ENCODE measurements around the gene LDLR. TPM values are rescaled to one million over a fixed set of nuclear protein-coding genes. Genes with fewer than 3 reads are reported as not detected.
"Not testable (repeated sequence)": the region's sequence is repeated elsewhere in the genome, so short reads cannot be mapped to it uniquely, and the experiment has no call there.

Gene LDLR
- polyA plus RNA-seq, 3 donors = 23.1 to 37.2 (median 31.6) TPM

- DNase-seq = no peak
Observed at GRCh38 chr19:11168568-11168967, 79.3 kb downstream of the LDLR start.

DNA sequence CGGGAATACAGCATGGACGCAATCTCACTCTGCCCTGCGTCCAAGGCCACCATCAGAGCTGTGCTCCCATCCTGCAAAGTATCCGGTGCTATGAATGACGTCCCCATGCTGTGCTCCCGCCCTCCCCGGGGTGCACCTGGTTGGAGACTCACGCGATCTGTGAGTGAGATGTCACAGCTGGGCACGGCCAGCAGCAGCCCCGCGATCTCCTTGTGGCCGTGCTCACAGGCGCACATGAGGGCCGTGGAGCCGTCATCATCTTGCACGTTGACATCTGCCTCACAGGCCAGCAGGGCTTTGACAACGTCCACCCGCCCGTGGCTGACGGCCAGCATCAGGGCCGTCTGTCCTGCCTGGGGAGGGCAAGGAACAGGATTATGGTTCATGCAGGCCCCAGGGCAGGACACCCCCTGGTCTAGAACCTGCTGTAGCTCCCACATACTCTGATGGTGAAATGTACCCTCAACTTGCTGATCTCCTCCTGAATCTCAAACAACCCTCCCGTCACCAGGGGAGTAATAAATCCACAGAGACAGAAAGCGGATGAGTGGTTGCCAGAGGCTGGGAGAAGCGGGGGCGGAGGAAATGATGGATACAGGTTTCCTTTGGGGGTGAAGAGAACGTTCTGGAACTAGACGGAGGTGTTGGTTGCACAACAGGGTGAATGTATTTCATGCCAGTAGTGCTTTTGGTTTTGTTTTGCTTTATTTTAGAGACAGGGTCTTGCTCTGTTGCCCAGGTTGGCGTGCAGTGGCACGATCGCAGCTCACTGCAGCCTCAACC is 80.8 kb downstream of the LDLR start:
- no peak for DNase-seq

DNA sequence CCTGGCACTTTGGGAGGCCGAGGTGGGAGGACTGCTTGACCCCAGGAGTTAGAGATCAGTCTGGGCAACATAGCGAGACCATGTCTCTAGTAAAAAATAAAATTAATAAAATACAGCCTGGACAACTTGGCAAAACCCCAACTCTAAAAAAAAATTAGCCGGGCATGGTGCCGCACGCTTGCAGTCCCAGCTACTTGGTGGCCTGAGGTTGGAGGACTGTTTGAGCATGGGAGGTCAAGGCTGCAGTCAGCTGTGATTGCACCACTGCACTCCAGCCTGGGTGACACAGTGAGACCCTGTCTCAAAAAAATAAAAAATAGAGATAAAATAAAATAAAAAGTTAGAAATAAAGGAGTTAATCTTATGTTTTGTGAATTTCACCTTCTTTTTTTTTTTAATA is 81.9 kb downstream of the LDLR start:
- DNase-seq = no peak

DNA sequence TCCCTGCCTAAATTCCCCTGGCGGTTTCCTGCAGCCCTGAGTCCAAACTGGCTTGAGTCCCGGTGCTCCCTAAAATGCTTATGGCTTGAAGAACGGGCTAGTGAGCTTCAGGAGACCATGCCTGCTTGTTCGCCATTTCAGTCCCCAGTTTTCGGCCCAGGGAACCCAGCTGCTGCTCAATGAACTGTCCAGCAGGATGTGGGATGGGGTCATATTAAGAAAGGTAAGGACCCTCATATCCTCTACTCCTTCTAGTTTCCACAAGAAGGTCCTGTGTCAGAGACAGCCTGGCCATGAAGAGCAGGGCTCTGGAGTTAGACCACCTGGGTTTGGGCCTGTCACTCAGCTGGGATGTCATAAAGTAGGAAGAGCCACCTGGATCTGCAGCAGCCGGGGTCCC is 83.3 kb downstream of the LDLR start:
- no peak for DNase-seq

GRCh38 chr19:11173516-11174155 is 84.4 kb downstream of the LDLR start:
- no peak for DNase-seq

DNA sequence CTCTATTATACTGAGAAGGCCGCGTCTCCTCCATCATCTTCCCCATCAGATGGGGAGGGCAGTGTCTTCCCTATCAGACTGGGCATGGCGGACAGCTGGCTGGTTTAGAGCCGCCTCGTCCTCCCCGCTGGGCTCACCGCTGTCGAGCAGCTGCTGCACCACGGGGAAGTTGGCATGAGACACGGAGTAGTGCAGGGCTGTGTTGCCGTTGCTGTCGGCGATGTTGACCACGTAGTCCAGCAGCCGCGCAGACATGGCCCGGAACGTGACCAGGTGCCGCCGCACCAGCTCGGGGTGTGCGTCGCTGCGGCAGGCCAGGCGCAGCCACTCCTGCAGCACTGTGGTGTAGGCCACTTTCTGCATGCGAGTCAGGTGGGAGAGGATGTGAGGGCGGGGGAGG is 85.1 kb downstream of the LDLR start:
- DNase-seq = no peak

DNA sequence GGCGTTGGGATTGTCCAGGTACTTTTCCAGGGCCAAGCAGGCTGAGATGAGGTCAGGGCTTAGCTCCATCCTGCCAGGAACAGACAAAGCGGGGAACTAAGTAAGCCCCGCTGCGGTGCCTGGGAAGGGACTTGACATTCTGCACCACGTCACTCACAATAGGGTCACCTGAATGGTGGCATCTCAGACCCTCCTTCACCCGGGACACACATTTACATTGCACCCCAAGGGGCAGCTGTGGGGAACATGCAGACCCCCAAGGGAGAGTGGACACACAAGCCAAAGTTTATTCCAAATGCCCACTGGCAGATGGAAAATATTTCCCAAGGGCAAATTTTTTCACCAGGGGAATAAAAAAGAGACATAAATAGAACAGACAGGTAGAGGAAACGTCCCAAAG is 86.7 kb downstream of the LDLR start:
- no peak for DNase-seq

DNA sequence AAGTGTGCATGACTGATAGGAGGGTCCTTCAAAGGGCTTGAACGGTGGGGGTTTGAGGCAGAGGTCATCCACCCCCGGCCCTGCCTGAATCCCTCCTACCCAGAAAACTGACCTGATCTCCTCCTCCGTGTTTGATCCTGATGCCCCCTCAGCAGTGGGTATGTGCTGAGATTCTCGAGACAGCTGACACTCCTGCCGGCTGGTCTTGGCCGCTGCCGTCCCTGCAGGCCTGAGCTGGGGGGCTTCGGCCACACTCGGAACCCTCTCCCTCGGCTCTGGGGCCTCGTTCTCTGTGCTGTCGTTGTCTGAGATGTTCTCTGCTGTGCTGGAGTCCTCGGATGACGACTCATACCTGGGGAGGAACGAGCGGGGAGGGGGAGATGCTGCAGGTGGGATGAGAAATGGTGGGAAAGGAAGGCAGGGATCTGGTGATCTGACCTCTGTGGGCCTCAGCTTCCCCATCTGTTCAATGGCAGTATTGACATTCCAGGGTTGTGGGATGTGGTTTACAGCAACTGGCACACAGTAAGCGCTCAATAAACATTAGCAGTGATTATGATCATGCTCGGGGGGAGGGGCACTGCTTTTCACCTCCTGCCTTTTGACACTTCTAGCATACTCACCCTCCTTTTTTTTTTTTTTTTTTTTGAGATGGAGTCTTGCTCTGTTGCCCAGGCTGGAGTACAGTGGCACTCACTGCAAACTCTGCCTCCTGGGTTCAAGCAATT is 87.4 kb downstream of the LDLR start:
- no peak for DNase-seq

- DNase-seq = no peak
Observed at GRCh38 chr19:11177592-11177991, 88.3 kb downstream of the LDLR start.

- not testable (repeated sequence) for DNase-seq
Observed at GRCh38 chr19:11179145-11179465, 89.8 kb downstream of the LDLR start.

DNA sequence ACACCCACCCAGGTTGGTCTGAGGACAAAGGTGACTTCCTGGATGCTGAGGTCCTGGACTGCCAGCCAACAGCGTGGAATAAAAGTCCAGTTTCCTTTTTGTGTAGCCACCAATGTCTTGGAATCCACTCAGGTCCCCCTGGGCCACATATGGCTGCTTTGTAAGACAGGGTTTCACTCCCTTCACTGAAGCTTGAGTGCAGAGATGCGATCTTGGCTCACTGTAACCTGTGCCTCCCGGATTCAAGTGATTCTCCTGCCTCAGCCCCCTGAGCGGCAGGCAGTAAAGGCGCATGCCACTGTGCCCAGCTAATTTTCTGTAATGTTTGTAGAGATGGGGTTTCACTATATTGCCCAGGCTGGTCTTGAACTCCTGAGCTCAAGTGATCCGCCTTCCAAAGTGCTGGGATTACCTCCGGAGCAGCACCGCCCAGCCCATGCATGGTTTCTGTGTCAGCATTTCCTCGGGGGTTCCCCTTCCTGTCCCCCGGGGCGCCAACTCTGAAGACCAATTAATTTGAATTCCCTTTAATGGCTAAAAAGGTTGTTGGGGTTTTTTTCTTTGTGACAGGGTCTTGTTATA is 90.5 kb downstream of the LDLR start:
- no peak for DNase-seq

DNA sequence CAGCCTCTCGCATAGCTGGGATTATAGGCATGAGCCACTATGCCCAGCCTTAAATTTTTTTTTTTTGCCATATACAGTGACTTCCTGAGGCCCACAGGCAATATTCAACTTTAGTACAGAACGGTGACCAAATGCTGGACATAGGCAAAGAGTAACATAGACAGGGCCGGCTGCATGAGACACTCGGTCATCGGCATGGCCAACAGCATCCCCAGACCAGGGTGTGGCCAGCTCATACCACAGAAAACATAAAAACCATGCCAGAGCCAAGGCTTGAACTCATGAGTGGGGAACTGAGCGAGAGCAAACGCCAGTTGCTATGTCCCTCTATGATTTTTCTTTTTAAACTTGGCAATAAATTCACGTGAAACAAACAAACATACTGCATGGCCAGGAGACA is 91.1 kb downstream of the LDLR start:
- no peak for DNase-seq

DNA sequence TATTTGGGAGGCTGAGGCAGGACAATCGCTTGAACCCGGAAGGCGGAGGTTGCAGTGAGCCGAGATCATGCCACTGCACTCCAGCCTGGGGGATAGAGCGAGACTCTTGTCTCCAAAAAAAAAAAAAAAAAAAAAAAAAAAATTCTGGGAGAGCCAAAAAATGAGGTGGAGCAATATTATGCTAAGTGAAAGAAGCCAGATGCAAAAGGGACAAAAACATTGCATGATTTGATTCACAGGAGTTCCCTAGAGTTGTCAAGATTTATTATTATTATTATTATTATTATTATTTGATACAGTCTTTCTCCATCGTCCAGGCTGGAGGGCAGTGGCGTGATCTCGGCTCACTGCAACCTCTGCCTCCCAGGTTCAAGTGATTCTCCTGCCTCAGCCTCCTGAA is 91.7 kb downstream of the LDLR start:
- DNase-seq = not testable (repeated sequence)

- no peak for DNase-seq
Observed at GRCh38 chr19:11181488-11181887, 92.2 kb downstream of the LDLR start.

Other genes starting within 250 kb of the LDLR start
- 1 to 10 TPM; 1.7 to 2.1 (median 1.8) TPM for gene C19orf38, start 241.0 kb upstream of the LDLR start, polyA plus RNA-seq (ENCODE audit: insufficient read length in 3 of 3)
- 10 to 100 TPM; 50.7 to 52.2 (median 51.9) TPM for gene CARM1, start 217.9 kb upstream of the LDLR start, polyA plus RNA-seq (ENCODE audit: insufficient read length in 3 of 3)
- gene YIPF2, start 160.8 kb upstream of the LDLR start, polyA plus RNA-seq (ENCODE audit: insufficient read length in 3 of 3) = 10 to 100 TPM; 44.5 to 53.1 (median 49.5) TPM
- gene TIMM29, start 160.7 kb upstream of the LDLR start, polyA plus RNA-seq (ENCODE audit: insufficient read length in 3 of 3) = 10 to 100 TPM; 26.3 to 33.3 (median 31.1) TPM
- 100 to 1,000 TPM; 164 to 189 (median 168) TPM for gene SMARCA4, start 128.4 kb upstream of the LDLR start, polyA plus RNA-seq (ENCODE audit: insufficient read length in 3 of 3)
- 10 to 100 TPM; 15.4 to 20.5 (median 19.9) TPM for gene SPC24, start 66.3 kb downstream of the LDLR start, polyA plus RNA-seq (ENCODE audit: insufficient read length in 3 of 3)
- gene KANK2, start 108.1 kb downstream of the LDLR start, polyA plus RNA-seq (ENCODE audit: insufficient read length in 3 of 3) = 100 to 1,000 TPM; 117 to 125 (median 124) TPM
- under 1 TPM; 0.19 to 0.96 (median 0.74) TPM for gene ANGPTL8, start 150.2 kb downstream of the LDLR start, polyA plus RNA-seq (ENCODE audit: insufficient read length in 3 of 3)
- gene DOCK6, start 173.1 kb downstream of the LDLR start, polyA plus RNA-seq (ENCODE audit: insufficient read length in 3 of 3) = 10 to 100 TPM; 49.6 to 69.8 (median 67.7) TPM
- gene TSPAN16, start 206.7 kb downstream of the LDLR start, polyA plus RNA-seq (ENCODE audit: insufficient read length in 3 of 3) = not detected